Breast epithelium (tissue), 3 donors: ENCODE results near the gene CCDC106.

Experiments
- POLR2AphosphoS5 ChIP-seq, 3 donors: sonication (generic); formaldehyde crosslinking; IDR thresholded peaks; one replicate each; pipeline ENCODE4 v1.6.1; 2017; ENCODE audit warnings: antibody characterized with exemption in 3 of 3
- TF ChIP-seq, protein P1 (sequence below), 3 donors: fragments of 450-650 bp; IDR thresholded peaks; one replicate each; pipeline ENCODE4 v1.5.1; 2016 to 2017; ENCODE audit warnings: antibody characterized with exemption in 3 of 3, mild to moderate bottlenecking in 3 of 3, moderate library complexity in 3 of 3

DNA sequence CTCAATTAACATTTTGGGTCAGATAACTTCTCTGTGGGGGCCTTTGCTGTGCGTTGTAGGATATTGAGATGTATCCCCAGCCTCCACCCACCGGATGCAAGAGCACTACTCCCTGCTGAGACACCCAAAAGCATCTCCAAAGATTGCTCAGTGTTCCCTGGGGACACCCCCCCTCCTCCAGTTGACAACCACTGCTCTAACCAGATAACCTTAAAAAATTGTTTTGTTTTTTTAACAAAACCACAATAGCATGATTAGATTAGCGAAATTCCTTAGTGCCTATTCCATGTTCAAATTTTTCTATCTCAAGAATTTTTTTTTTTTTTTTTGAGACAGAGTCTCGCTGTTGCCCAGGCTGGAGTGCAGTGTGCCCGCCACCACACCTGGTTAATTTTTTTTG, 24.4 kb downstream of the CCDC106 start:
- TF ChIP-seq, protein P1, sequence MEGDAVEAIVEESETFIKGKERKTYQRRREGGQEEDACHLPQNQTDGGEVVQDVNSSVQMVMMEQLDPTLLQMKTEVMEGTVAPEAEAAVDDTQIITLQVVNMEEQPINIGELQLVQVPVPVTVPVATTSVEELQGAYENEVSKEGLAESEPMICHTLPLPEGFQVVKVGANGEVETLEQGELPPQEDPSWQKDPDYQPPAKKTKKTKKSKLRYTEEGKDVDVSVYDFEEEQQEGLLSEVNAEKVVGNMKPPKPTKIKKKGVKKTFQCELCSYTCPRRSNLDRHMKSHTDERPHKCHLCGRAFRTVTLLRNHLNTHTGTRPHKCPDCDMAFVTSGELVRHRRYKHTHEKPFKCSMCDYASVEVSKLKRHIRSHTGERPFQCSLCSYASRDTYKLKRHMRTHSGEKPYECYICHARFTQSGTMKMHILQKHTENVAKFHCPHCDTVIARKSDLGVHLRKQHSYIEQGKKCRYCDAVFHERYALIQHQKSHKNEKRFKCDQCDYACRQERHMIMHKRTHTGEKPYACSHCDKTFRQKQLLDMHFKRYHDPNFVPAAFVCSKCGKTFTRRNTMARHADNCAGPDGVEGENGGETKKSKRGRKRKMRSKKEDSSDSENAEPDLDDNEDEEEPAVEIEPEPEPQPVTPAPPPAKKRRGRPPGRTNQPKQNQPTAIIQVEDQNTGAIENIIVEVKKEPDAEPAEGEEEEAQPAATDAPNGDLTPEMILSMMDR (IDR thresholded peaks at IDR 0.05), result no peak
- no peak for TF ChIP-seq POLR2AphosphoS5 (IDR thresholded peaks at IDR 0.05)
